ENCODE results near the gene SLC5A2. TPM values are rescaled to one million over a fixed set of nuclear protein-coding genes. Genes with fewer than 3 reads are reported as not detected.

The SLC5A2 gene
- total and polyA plus RNA-seq, 12 donors: 0.11 to 3.0 (median 1.3) TPM; not detected in 8

DNA sequence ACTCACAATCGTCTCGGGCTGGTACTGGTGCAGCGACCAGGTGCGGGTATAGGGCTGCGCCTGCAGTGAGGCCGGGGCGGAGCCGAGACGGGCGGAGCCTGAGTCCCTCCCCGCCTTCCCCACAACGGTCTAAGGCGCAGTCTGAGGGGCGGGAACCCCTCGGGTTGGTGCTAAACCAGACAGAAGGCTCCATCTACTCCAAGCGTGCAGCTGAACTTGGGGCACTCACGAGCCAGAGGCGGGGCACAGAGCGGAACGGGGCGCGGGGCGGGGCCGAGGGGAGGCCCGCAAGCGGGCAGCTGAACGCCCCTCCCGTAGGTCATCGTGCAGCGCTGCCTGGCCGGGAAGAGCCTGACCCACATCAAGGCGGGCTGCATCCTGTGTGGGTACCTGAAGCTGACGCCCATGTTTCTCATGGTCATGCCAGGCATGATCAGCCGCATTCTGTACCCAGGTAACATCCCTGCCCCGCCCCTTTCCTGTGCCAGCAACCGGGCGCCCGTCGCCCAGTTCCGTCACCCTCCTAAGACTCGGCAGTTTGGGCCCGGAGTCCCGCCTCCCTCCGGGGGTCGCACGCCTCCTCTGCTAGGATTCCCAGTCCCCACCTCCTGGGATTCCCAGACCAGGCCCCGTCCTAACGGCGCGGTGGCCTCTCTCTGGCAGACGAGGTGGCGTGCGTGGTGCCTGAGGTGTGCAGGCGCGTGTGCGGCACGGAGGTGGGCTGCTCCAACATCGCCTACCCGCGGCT, 5.0 kb downstream of the SLC5A2 start:
- peaks cover 0 to 19% of the 10 kb centered on the region in 2 donors for H3K36me3 ChIP-seq (replicated peaks in 1 of 2)
- intact Hi-C loops (cut with DNase I): loop anchor here in 1 of 2 donors (10.0 kb wide), 1 partner anchor 227 kb away; a partner anchor contains a TSS
- no peaks in the 10 kb centered on the region for H3K27me3 ChIP-seq
- no peaks in the 10 kb centered on the region for H3K9me3 ChIP-seq (replicated peaks in 1 of 3)
- peaks cover 8 to 16% of the 10 kb centered on the region in 2 donors for H3K4me1 ChIP-seq (replicated peaks in 1 of 2)
- no peak overlapping the region for H3K27ac ChIP-seq
- WGBS, 4 donors: 1 to 8% (median 1%) methylated on average over 8 to 60 of the region's 60 CpGs; no CpG with 5 or more reads in 1 of the 4 donors
- DNase-seq: peak in 4 of 7 donors; percentile 38 to 57 (median 48)
- peak overlapping the region in 2 of 4 donors; percentile 36 to 73 for H3K4me3 ChIP-seq
- TF ChIP-seq POLR2A (IDR thresholded peaks at IDR 0.05): no peak
- TF ChIP-seq, protein P1, sequence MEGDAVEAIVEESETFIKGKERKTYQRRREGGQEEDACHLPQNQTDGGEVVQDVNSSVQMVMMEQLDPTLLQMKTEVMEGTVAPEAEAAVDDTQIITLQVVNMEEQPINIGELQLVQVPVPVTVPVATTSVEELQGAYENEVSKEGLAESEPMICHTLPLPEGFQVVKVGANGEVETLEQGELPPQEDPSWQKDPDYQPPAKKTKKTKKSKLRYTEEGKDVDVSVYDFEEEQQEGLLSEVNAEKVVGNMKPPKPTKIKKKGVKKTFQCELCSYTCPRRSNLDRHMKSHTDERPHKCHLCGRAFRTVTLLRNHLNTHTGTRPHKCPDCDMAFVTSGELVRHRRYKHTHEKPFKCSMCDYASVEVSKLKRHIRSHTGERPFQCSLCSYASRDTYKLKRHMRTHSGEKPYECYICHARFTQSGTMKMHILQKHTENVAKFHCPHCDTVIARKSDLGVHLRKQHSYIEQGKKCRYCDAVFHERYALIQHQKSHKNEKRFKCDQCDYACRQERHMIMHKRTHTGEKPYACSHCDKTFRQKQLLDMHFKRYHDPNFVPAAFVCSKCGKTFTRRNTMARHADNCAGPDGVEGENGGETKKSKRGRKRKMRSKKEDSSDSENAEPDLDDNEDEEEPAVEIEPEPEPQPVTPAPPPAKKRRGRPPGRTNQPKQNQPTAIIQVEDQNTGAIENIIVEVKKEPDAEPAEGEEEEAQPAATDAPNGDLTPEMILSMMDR (IDR thresholded peaks at IDR 0.05): no peak

DNA sequence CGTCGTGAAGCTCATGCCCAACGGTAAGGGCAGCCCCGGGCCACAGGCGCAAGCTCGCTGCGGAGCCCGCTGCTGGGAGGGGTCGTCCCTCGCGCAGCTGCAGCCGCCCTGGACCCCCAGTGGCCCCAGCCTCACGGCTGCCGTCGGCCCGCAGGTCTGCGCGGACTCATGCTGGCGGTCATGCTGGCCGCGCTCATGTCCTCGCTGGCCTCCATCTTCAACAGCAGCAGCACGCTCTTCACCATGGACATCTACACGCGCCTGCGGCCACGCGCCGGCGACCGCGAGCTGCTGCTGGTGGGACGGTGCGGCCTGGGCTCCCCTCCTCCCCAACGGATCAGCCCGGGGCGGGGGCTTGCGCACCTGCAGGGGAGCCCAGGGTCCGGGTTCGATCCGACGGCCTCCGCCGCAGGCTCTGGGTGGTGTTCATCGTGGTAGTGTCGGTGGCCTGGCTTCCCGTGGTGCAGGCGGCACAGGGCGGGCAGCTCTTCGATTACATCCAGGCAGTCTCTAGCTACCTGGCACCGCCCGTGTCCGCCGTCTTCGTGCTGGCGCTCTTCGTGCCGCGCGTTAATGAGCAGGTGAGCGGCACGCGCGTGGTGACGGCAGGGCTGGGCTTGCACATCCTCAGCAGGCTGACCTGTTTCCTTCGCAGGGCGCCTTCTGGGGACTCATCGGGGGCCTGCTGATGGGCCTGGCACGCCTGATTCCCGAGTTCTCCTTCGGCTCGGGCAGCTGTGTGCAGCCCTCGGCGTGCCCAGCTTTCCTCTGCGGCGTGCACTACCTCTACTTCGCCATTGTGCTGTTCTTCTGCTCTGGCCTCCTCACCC, 5.8 kb downstream of the SLC5A2 start:
- WGBS, 4 donors: 29 to 89% (median 34%) methylated on average over 17 to 77 of the region's 77 CpGs
- Histone ChIP-seq H3K27ac (no peak overlapping the region), H3K9me3 (replicated peaks in 1 of 3) (no peaks in the 10 kb centered on the region), H3K27me3 (no peaks in the 10 kb centered on the region), H3K4me1 (replicated peaks in 1 of 2) (peaks cover 8 to 16% of the 10 kb centered on the region in 2 donors), H3K4me3 (peak overlapping the region in 1 of 4 donors; percentile 73), H3K36me3 (replicated peaks in 1 of 2) (peaks cover 0 to 27% of the 10 kb centered on the region in 2 donors)
- intact Hi-C loops (cut with DNase I): loop anchor here in 1 of 2 donors (10.0 kb wide), 1 partner anchor 226 kb away; a partner anchor contains a TSS
- no peak for TF ChIP-seq POLR2A (IDR thresholded peaks at IDR 0.05)
- TF ChIP-seq, protein P1 (IDR thresholded peaks at IDR 0.05): no peak
- DNase-seq: no peak

GRCh38 chr16:31489298-31489564, 6.3 kb downstream of the SLC5A2 start:
- intact Hi-C loops (cut with DNase I): loop anchor here in 1 of 2 donors (10.0 kb wide), 1 partner anchor 226 kb away; a partner anchor contains a TSS
- Histone ChIP-seq H3K27me3 (no peaks in the 10 kb centered on the region), H3K4me3 (no peak overlapping the region), H3K9me3 (replicated peaks in 1 of 3) (no peaks in the 10 kb centered on the region), H3K27ac (no peak overlapping the region), H3K4me1 (replicated peaks in 1 of 2) (peaks cover 8 to 16% of the 10 kb centered on the region in 2 donors), H3K36me3 (replicated peaks in 1 of 2) (peaks cover 0 to 32% of the 10 kb centered on the region in 2 donors)
- TF ChIP-seq, protein P1 (IDR thresholded peaks at IDR 0.05): no peak
- TF ChIP-seq POLR2A (IDR thresholded peaks at IDR 0.05): no peak
- DNase-seq: no peak
- WGBS, 4 donors: 86 to 89% (median 88%) methylated on average over 7 of the region's 7 CpGs

Measured in adrenal gland (tissue), 12 donors.